ENCODE measurements around the gene WIPF3. TPM values are rescaled to one million over a fixed set of nuclear protein-coding genes. Genes with fewer than 3 reads are reported as not detected.

WIPF3 gene
- total RNA-seq, 1 experiment from 2014 or later = not detected

- Mint-ChIP-seq H3K36me3 (ENCODE audit: insufficient read depth, unreplicated experiment) (no peaks in the 10 kb centered on the region), H3K4me3 (ENCODE audit: unreplicated experiment) (no peak overlapping the region), H3K9me3 (ENCODE audit: unreplicated experiment) (no peaks in the 10 kb centered on the region), H3K27ac (ENCODE audit: low read depth, unreplicated experiment) (no peak overlapping the region), H3K27me3 (ENCODE audit: insufficient read depth, unreplicated experiment) (peaks cover 53% of the 10 kb centered on the region), H3K4me1 (ENCODE audit: insufficient read depth, unreplicated experiment) (no peaks in the 10 kb centered on the region)
- ChIA-PET POLR2A (interaction anchor here (0.7 kb wide), 1 partner anchor 579 kb away, joined by 3 read pairs; no protein-coding TSS in a partner anchor), CTCF (interaction anchor here (0.6 kb wide), 1 partner anchor 24 kb away, joined by 3 read pairs; no protein-coding TSS in a partner anchor)
- BruUV-seq (replicated peaks) = no TSS peak
- no peak for DNase-seq (ENCODE audit: unreplicated experiment)
- intact Hi-C loops (cut with micrococcal nuclease) = no loop called here
- no peak for TF ChIP-seq CTCF (IDR thresholded peaks at IDR 0.05; ENCODE audit: unreplicated experiment)
Observed at GRCh38 chr7:29770371-29770770, 35.9 kb upstream of the WIPF3 start.

- no peak overlapping the region for H3K4me3 Mint-ChIP-seq (ENCODE audit: unreplicated experiment)
- no peak for TF ChIP-seq CTCF (IDR thresholded peaks at IDR 0.05; ENCODE audit: unreplicated experiment)
- peaks cover 53% of the 10 kb centered on the region for H3K27me3 Mint-ChIP-seq (ENCODE audit: insufficient read depth, unreplicated experiment)
- no TSS peak for BruUV-seq (replicated peaks)
- H3K36me3 Mint-ChIP-seq (ENCODE audit: insufficient read depth, unreplicated experiment) = no peaks in the 10 kb centered on the region
- POLR2A ChIA-PET = interaction anchor here (0.6 to 0.7 kb wide), 2 partner anchors 41 to 212 kb away, joined by 3 read pairs; no protein-coding TSS in a partner anchor
- CTCF ChIA-PET = interaction anchor here (0.8 kb wide), 1 partner anchor 151 kb away, joined by 3 read pairs; no protein-coding TSS in a partner anchor
- H3K9me3 Mint-ChIP-seq (ENCODE audit: unreplicated experiment) = no peaks in the 10 kb centered on the region
- DNase-seq (ENCODE audit: unreplicated experiment) = no peak
- intact Hi-C loops (cut with micrococcal nuclease) = no loop called here
- H3K4me1 Mint-ChIP-seq (ENCODE audit: insufficient read depth, unreplicated experiment) = no peaks in the 10 kb centered on the region
- no peak overlapping the region for H3K27ac Mint-ChIP-seq (ENCODE audit: low read depth, unreplicated experiment)
Observed at GRCh38 chr7:29771081-29771816, 35.1 kb upstream of the WIPF3 start.

GRCh38 chr7:29779017-29779416 lies 27.3 kb upstream of the WIPF3 start:
- CTCF ChIA-PET = interaction anchor here (1.2 kb wide), 1 partner anchor 31 kb away, joined by 3 read pairs; no protein-coding TSS in a partner anchor
- no peak for DNase-seq (ENCODE audit: unreplicated experiment)
- H3K36me3 Mint-ChIP-seq (ENCODE audit: insufficient read depth, unreplicated experiment) = no peaks in the 10 kb centered on the region
- no peaks in the 10 kb centered on the region for H3K4me1 Mint-ChIP-seq (ENCODE audit: insufficient read depth, unreplicated experiment)
- no peaks in the 10 kb centered on the region for H3K9me3 Mint-ChIP-seq (ENCODE audit: unreplicated experiment)
- peaks cover 84% of the 10 kb centered on the region for H3K27me3 Mint-ChIP-seq (ENCODE audit: insufficient read depth, unreplicated experiment)
- H3K4me3 Mint-ChIP-seq (ENCODE audit: unreplicated experiment) = no peak overlapping the region
- TF ChIP-seq CTCF (IDR thresholded peaks at IDR 0.05; ENCODE audit: unreplicated experiment) = no peak
- H3K27ac Mint-ChIP-seq (ENCODE audit: low read depth, unreplicated experiment) = no peak overlapping the region
- BruUV-seq (replicated peaks) = no TSS peak
- POLR2A ChIA-PET = interaction anchor here (0.6 kb wide), 1 partner anchor 69 kb away, joined by 3 read pairs; no protein-coding TSS in a partner anchor
- intact Hi-C loops (cut with micrococcal nuclease) = no loop called here

- no peaks in the 10 kb centered on the region for H3K4me1 Mint-ChIP-seq (ENCODE audit: insufficient read depth, unreplicated experiment)
- H3K27ac Mint-ChIP-seq (ENCODE audit: low read depth, unreplicated experiment) = no peak overlapping the region
- TF ChIP-seq CTCF (IDR thresholded peaks at IDR 0.05; ENCODE audit: unreplicated experiment) = no peak
- no peak overlapping the region for H3K4me3 Mint-ChIP-seq (ENCODE audit: unreplicated experiment)
- DNase-seq (ENCODE audit: unreplicated experiment) = no peak
- intact Hi-C loops (cut with micrococcal nuclease) = no loop called here
- CTCF ChIA-PET = interaction anchor here (0.6 kb wide), 2 partner anchors 112 to 728 kb away, joined by 3 read pairs; no protein-coding TSS in a partner anchor
- H3K36me3 Mint-ChIP-seq (ENCODE audit: insufficient read depth, unreplicated experiment) = no peaks in the 10 kb centered on the region
- BruUV-seq (replicated peaks) = no TSS peak
- H3K9me3 Mint-ChIP-seq (ENCODE audit: unreplicated experiment) = no peaks in the 10 kb centered on the region
- POLR2A ChIA-PET = no interaction called here
- H3K27me3 Mint-ChIP-seq (ENCODE audit: insufficient read depth, unreplicated experiment) = peaks cover 72% of the 10 kb centered on the region
Observed at GRCh38 chr7:29780346-29780745, 26.0 kb upstream of the WIPF3 start.

Data from MCF 10A (cell line).